GM12878 (cell line): ENCODE measurements around the gene PTPRH. TPM values are rescaled to one million over a fixed set of nuclear protein-coding genes. Genes with fewer than 3 reads are reported as not detected.

ENCODE experiments used
- ATAC-seq: fragments of 200-7000 bp; cut with Tn5 transposase; 3 replicates; pipeline ENCODE4 v1.9.1; 2020; ENCODE audit warnings: mild to moderate bottlenecking, moderate library complexity
- BruUV-seq: library from RNA; stranded (reverse); fragments of 400-500 nt; replicated peaks from 2 replicates; lab custom pipeline; 2021; lab: Mats Ljungman, UMichigan
- CTCF ChIA-PET: fragments of 300-600 bp; sonication (Branson Sonifier 250); formaldehyde crosslinking; extraction: SDS; loops from one replicate; lab custom pipeline; 2021; ENCODE audit warnings: inconsistent platforms; lab: Yijun Ruan, JAX
- POLR2A ChIA-PET: fragments of 350-600 bp; formaldehyde crosslinking; extraction: SDS; loops from one replicate; lab custom pipeline; 2021; ENCODE audit warnings: inconsistent platforms; lab: Charles Lee
- RAD21 ChIA-PET: fragments of 300-600 bp; sonication (Branson Sonifier 250); formaldehyde crosslinking; loops from one replicate; lab custom pipeline; 2023; ENCODE audit warnings: antibody characterized with exemption; ENCODE audit not compliant: unreplicated experiment; lab: Charles Lee
- SMC1A ChIA-PET: fragments of 300-600 bp; sonication (Branson Sonifier 250); formaldehyde crosslinking; loops from one replicate; lab custom pipeline; 2023; ENCODE audit not compliant: unreplicated experiment, uncharacterized antibody; lab: Charles Lee
- DNase-seq: peaks from one replicate; pipeline ENCODE4 v3.0.0-alpha.2; 2011; ENCODE audit warnings: low read depth, low spot score
- FAIRE-seq: peaks from 3 replicates; lab custom pipeline; 2011; peaks lifted over from hg19 to GRCh38; lab: Jason Lieb, UNC
- H2AFZ ChIP-seq: 2 replicates; pipeline ENCODE4 v1.6.0; 2011; ENCODE audit warnings: low read depth, low read length, control low read depth; ENCODE audit not compliant: control insufficient read depth
- H3K27ac ChIP-seq: 2 replicates; pipeline ENCODE4 v1.5.1; 2011; ENCODE audit warnings: control low read depth; ENCODE audit not compliant: control insufficient read depth, insufficient read depth
- H3K27me3 ChIP-seq, 2 experiments: replicated peaks in 1 of 2; 2 replicates each; pipeline versions ENCODE4 v1.6.0 to v1.6.1; 2011; ENCODE audit warnings: low read length in 1 of 2; ENCODE audit not compliant: control insufficient read depth in 2 of 2, insufficient read depth in 2 of 2
- H3K36me3 ChIP-seq, 2 experiments: 2 replicates each; pipeline ENCODE4 v1.5.1; 2011; ENCODE audit warnings: low read length in 1 of 2; ENCODE audit not compliant: control insufficient read depth in 2 of 2, insufficient read depth in 2 of 2
- H3K4me1 ChIP-seq: 2 replicates; pipeline ENCODE4 v1.6.1; 2011; ENCODE audit warnings: mild to moderate bottlenecking, low read length, moderate library complexity, mixed read lengths; ENCODE audit not compliant: control insufficient read depth, insufficient read depth
- H3K4me2 ChIP-seq: 2 replicates; pipeline ENCODE4 v1.6.0; 2011; ENCODE audit warnings: control low read depth; ENCODE audit not compliant: control insufficient read depth, insufficient read depth
- H3K4me3 ChIP-seq: fragments of 200-600 bp; sonication (generic); 2 replicates; pipeline ENCODE4 v1.5.1; 2016
- H3K79me2 ChIP-seq: 2 replicates; pipeline ENCODE4 v1.6.0; 2011; ENCODE audit warnings: low read length; ENCODE audit not compliant: control insufficient read depth, insufficient read depth
- H3K9ac ChIP-seq: 2 replicates; pipeline ENCODE4 v1.8.0; 2011; ENCODE audit warnings: low read length, control low read depth, mixed read lengths; ENCODE audit not compliant: control insufficient read depth, insufficient read depth
- H3K9me3 ChIP-seq: replicated peaks from 3 replicates; pipeline ENCODE4 v1.5.1; 2011; ENCODE audit warnings: mild to moderate bottlenecking, low read length; ENCODE audit not compliant: control insufficient read depth, insufficient read depth
- H4K20me1 ChIP-seq: 2 replicates; pipeline ENCODE4 v1.6.0; 2011; ENCODE audit not compliant: control insufficient read depth, insufficient read depth
- EED ChIP-seq: sonication (generic); IDR thresholded peaks from 2 replicates; pipeline ENCODE4 v1.6.1; 2016; ENCODE audit warnings: antibody characterized with exemption, low read depth
- POLR2A ChIP-seq: IDR thresholded peaks from 2 replicates; pipeline ENCODE4 v1.6.1; 2011; ENCODE audit warnings: low read depth, mild to moderate bottlenecking, low read length
- SP1 ChIP-seq: IDR thresholded peaks from one replicate; pipeline ENCODE4 v1.6.1; 2011; ENCODE audit warnings: low read depth, low read length
- SREBF1 ChIP-seq: IDR thresholded peaks from 2 replicates; pipeline ENCODE4 v1.6.1; 2012; ENCODE audit warnings: mild to moderate bottlenecking, low read length
- WGBS: methylation state at CpG from one replicate; pipeline ENCODE4 v1.1.6; 2016; ENCODE audit warnings: low lambda C conversion rate; ENCODE audit not compliant: insufficient replicate concordance, insufficient coverage; ENCODE audit errors: missing lambda C conversion rate; 5-methylcytosine and 5-hydroxymethylcytosine counted together
- in situ Hi-C: fragments of 300-500 bp; cut with MboI; formaldehyde crosslinking; loops from 9 replicates; pipeline ENCODE4 v1.14.3; 2018; ENCODE audit warnings: mixed read lengths
- intact Hi-C: fragments of 100-400 bp; cut with micrococcal nuclease; formaldehyde crosslinking; loops from one replicate; pipeline ENCODE4 v1.14.2; 2022; ENCODE audit not compliant: unreplicated experiment
- polyA plus RNA-seq, 11 experiments: library from polyadenylated mRNA; depleted of rRNA in 4 of 11; unstranded in 6 of 11; stranded (reverse) in 5 of 11; fragments of >200 nt; fragmentation: Nextera tagmentation in 4 of 11; fragmentation: Illumina TruSeq in 1 of 11; extraction: Ambion mirVana in 4 of 11; extraction: Trizol in 1 of 11; gene quantifications; 1 replicate in 1 of 11; 2 replicates in 10 of 11; pipeline versions ENCODE4 v1.2.1 to v1.2.3, GENCODE V29; 2011 to 2016; ENCODE audit warnings: inconsistent platforms in 2 of 11, missing spikeins in 2 of 11, low read depth in 1 of 11
- total RNA-seq, 4 experiments: library from RNA; depleted of rRNA in 3 of 4; stranded (reverse); fragments of >200 nt in 3 of 4; fragmentation: Illumina TruSeq in 1 of 4; extraction: Trizol in 1 of 4; gene quantifications; 2 replicates each; pipeline versions ENCODE4 v1.2.1 to v1.2.3, GENCODE V29; 2013 to 2021
- TF ChIP-seq, protein P1 (sequence below): fragments of 450-650 bp; IDR thresholded peaks from 2 replicates; pipeline ENCODE4 v1.6.1; 2017; ENCODE audit warnings: mild to moderate bottlenecking, moderate library complexity
- TF ChIP-seq, protein P2 (sequence below): fragments of 450-650 bp; formaldehyde crosslinking; IDR thresholded peaks from 2 replicates; pipeline ENCODE4 v1.4.0; 2020; ENCODE audit warnings: mild to moderate bottlenecking, moderate library complexity

PTPRH gene
- total and polyA plus RNA-seq, 10 of the 15 experiments (the other 5 are each of a cell fraction or from before 2014, with no cell fraction given): 0.08 TPM; not detected in 9

DNA sequence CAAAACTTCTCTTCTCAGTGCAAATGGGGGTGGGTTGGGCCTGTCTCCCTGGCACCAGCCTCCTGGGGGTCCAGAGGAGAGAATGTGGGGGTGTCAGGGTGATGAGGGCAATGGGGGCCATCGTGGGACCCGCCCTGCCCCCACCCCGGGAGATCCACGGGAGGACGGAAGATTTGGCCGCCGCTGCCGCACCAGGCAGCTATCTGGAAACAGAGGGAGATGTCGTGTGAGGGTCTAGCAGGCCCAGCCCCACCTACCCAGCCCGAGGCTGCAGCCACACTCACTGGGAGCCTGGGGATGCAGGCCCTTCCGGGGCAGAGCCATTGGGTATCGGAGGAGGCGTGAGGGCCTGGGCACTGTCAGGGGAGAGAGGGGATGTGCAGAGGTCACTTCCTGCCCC lies 21.0 kb upstream of the PTPRH start (continued):
- TF ChIP-seq, protein P1, sequence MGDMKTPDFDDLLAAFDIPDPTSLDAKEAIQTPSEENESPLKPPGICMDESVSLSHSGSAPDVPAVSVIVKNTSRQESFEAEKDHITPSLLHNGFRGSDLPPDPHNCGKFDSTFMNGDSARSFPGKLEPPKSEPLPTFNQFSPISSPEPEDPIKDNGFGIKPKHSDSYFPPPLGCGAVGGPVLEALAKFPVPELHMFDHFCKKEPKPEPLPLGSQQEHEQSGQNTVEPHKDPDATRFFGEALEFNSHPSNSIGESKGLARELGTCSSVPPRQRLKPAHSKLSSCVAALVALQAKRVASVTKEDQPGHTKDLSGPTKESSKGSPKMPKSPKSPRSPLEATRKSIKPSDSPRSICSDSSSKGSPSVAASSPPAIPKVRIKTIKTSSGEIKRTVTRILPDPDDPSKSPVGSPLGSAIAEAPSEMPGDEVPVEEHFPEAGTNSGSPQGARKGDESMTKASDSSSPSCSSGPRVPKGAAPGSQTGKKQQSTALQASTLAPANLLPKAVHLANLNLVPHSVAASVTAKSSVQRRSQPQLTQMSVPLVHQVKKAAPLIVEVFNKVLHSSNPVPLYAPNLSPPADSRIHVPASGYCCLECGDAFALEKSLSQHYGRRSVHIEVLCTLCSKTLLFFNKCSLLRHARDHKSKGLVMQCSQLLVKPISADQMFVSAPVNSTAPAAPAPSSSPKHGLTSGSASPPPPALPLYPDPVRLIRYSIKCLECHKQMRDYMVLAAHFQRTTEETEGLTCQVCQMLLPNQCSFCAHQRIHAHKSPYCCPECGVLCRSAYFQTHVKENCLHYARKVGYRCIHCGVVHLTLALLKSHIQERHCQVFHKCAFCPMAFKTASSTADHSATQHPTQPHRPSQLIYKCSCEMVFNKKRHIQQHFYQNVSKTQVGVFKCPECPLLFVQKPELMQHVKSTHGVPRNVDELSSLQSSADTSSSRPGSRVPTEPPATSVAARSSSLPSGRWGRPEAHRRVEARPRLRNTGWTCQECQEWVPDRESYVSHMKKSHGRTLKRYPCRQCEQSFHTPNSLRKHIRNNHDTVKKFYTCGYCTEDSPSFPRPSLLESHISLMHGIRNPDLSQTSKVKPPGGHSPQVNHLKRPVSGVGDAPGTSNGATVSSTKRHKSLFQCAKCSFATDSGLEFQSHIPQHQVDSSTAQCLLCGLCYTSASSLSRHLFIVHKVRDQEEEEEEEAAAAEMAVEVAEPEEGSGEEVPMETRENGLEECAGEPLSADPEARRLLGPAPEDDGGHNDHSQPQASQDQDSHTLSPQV: no peak
- no peak for TF ChIP-seq SREBF1
- TF ChIP-seq, protein P2, sequence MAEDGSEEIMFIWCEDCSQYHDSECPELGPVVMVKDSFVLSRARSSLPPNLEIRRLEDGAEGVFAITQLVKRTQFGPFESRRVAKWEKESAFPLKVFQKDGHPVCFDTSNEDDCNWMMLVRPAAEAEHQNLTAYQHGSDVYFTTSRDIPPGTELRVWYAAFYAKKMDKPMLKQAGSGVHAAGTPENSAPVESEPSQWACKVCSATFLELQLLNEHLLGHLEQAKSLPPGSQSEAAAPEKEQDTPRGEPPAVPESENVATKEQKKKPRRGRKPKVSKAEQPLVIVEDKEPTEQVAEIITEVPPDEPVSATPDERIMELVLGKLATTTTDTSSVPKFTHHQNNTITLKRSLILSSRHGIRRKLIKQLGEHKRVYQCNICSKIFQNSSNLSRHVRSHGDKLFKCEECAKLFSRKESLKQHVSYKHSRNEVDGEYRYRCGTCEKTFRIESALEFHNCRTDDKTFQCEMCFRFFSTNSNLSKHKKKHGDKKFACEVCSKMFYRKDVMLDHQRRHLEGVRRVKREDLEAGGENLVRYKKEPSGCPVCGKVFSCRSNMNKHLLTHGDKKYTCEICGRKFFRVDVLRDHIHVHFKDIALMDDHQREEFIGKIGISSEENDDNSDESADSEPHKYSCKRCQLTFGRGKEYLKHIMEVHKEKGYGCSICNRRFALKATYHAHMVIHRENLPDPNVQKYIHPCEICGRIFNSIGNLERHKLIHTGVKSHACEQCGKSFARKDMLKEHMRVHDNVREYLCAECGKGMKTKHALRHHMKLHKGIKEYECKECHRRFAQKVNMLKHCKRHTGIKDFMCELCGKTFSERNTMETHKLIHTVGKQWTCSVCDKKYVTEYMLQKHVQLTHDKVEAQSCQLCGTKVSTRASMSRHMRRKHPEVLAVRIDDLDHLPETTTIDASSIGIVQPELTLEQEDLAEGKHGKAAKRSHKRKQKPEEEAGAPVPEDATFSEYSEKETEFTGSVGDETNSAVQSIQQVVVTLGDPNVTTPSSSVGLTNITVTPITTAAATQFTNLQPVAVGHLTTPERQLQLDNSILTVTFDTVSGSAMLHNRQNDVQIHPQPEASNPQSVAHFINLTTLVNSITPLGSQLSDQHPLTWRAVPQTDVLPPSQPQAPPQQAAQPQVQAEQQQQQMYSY (CRISPR knock-in tag): no peak
- TF ChIP-seq EED: no peak

DNA sequence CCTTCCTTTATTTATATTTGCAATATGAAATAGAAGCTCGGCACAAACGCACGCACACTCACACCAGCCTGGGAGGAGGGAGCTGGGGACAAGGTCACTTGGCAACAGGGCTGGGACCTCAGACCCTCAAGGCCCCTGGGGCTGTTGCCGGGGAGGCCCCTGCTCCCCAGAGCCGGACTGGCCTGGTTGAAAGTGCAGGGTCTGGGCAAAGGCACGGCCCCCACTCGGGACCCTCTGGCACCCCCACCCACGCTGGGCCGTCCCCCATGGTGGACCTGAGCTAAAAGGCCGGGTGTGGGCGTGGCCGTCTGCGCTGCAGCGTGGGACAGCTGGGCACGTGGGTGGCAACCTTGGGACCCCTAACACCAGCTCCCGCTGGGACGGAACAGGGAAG lies 20.5 kb upstream of the PTPRH start:
- no peak for ATAC-seq
- TF ChIP-seq POLR2A: peak; percentile 37; the same call in 1 of the 2 replicates
- TF ChIP-seq SP1: no peak

More for the DNA sequence above, 20.5 kb upstream of the PTPRH start:
- H3K4me3 ChIP-seq: no peak overlapping the region
- peaks cover 17 to 44% of the 10 kb centered on the region in 2 experiments; a peak in 3 of 4 replicates for H3K36me3 ChIP-seq
- H3K4me2 ChIP-seq: no peak overlapping the region
- H3K4me1 ChIP-seq: no peaks in the 10 kb centered on the region
- DNase-seq (no peak), FAIRE-seq (no peak)
- H3K27me3 ChIP-seq: no peaks in the 10 kb centered on the region
- no peak overlapping the region for H3K27ac ChIP-seq
- intact Hi-C loops: no loop called here
- H3K79me2 ChIP-seq: no peaks in the 10 kb centered on the region
- no peak overlapping the region for H3K9ac ChIP-seq
- in situ Hi-C loops: no loop called here
- H3K9me3 ChIP-seq: no peaks in the 10 kb centered on the region
- peaks cover 3% of the 10 kb centered on the region; the same call in 1 of the 2 replicates for H4K20me1 ChIP-seq
- ChIA-PET CTCF (no interaction called here), POLR2A (no interaction called here), SMC1A (no interaction called here), RAD21 (no interaction called here)
- 85% methylated on average over 17 of the region's 17 CpGs for WGBS
- TSS peak; percentile 74 for BruUV-seq
- no peak overlapping the region for H2AFZ ChIP-seq
